22Rv1 (cell line): Measurements from ENCODE around the gene SLC1A3.

Source experiments
- CTCF ChIP-seq: fragments of 450-650 bp; IDR thresholded peaks from 2 replicates; pipeline ENCODE4 v1.5.1; 2017; ENCODE audit warnings: mild to moderate bottlenecking
- ZFX ChIP-seq: fragments of 450-650 bp; IDR thresholded peaks from 2 replicates; pipeline ENCODE4 v1.6.1; 2017; ENCODE audit warnings: antibody characterized with exemption, borderline replicate concordance

- TF ChIP-seq CTCF (no peak), ZFX (no peak)
Measured at GRCh38 chr5:36602704-36603321, 3.6 kb upstream of the SLC1A3 start.
